CD4-positive, alpha-beta T cell treated with Interleukin-6 for 4 hours (primary cell): ENCODE measurements around the gene MEI4.
"Not testable (repeated sequence)": the region's sequence is repeated elsewhere in the genome, so short reads cannot be mapped to it uniquely, and the experiment has no call there.

Source experiments
- DNase-seq: peaks from one replicate; pipeline ENCODE4 v3.0.0-alpha.2; 2020; ENCODE audit warnings: mixed read lengths

The MEI4 gene, protein sequence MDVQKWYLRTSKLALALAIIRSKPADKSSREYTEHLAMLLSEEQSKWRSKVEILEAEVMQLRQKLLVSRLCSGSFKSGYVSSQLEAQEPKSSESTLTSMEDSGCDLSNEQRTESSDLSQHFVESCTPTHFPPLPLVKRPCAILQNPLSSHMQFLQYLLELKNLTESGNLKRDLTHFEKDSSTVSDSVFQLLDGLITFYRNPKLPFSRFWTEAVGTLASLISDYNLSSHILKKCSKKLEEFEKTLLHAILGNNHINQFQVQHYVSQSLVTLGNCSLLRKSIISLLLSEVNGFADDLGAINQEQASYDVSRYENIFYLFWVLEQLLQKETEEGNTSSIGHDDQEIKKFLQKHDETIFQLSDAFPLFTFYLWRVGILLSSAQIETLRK

DNA sequence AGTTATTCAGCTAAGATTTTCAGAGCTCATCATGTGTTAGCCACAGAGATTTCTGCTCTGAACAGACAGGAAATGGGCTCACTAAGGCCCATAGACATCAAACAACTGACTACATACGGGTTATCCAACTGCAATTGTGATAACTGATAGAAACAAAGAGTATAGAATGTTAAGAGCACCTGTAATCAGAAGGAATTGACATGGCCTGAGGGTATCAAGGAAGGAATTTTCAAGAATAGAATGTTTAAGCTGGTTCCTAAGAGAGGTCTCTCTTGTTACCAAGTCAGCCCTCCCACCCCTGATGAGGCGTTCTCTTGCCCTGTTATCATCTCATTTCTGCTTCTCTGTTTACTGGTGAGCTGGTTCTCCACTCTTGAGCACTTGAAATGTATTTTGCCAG lies at the start of gene MEI4:
Gene MEI4, plus strand, starts transcription at position 301 of the 400 bp plus-strand sequence. CDS start 37,633 bp downstream, outside the sequence.
- no peak for DNase-seq

DNA sequence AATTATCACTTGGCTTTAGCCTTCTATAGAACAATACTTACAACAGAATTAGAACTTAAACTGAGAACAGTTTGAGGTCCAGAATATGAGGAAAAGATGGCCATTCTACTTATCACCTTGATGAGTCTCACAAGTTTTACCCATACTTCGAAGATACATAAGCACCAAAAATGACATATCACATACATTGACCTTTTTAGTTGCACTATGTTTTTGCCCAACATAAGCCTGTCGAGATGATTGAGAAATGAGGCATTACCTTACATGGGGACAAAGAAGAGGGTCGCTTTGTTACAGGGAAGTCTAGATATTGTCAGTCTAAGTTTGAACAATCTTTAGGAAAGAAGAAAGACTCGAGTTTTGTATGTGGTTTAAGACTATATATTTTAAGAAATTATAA lies 48.4 kb upstream of the MEI4 start:
- no peak for DNase-seq

DNA sequence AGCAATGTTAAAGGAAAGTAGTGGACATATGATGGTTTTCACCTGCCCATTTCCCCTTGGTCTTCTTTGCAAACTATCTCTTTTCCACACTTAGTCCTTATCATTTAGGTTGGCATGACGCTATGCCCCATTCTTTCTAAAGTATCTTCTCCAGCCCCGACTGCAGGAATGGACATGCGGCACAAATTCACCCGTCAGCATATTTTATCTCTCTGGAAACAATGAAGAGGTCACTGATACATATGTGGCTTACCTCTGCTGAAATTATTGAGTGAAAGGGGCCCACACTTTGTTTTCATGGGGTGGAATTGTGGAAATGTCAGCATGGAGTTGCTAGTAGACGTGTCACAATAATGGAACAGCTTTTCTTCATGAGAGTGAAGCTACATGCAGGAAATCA lies 45.8 kb upstream of the MEI4 start:
- no peak for DNase-seq

DNA sequence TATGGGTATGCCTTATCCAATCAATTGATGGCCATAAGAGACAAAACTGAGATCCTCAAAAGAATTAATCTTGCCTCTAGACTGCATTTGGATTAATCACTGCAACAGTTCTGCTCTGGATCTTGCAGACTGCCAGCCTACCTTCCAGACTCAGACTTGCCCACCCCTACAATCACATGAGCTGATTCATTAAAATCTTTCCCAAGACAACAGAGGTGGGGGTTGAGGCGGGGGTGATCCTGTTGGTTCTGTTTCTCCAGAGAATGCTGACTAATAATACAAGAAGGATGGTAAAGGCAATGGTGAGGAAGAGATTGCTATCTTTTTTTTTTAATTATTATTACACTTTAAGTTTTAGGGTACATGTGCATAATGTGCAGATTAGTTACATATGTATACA lies 43.7 kb upstream of the MEI4 start:
- DNase-seq = no peak

DNA sequence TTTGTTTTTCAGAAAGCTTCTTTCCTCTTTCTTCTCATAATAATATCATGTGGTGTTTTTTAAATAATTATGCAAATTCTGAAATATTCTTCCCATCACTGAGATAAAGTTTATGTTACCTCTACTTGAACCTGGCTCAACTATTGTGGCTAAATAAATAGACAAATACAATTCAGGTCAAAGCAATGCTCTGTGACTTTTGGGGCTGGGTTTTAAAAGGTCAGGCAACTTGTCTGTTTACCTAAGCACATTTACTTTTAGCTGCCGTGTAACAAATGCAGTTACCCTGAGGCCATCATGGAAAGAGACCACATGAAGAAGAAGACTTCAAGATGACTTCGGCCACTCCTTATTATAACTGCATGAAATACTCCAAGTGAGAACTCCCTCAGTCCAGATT lies 33.7 kb upstream of the MEI4 start:
- no peak for DNase-seq

DNA sequence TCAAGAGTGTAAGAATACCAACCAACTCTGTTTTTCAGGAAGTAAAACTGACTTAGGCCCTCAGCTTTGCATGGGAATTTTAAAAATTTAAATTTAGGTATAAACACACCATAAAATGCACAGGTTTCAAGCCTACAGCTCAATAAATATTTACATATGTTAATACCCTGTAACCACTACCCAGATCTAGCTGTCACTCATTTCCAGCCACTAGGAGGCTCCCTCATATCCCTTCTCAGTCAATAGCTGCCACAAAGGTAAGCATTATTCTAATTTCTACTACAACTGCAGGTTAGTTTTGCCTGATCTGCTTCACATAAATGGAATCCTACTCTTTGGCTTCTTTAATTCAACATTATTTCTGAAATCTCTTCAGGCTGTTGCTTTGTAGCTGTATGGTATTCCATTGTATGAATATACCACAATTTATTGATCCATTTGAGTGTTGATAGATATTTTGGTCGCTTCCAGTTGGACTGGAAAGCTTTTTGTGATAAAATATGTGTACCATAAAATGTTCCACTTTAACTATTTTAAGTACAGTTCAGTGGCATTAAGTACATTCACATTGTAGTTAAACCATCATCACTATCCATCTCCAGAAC lies 32.5 kb upstream of the MEI4 start:
- DNase-seq = no peak

DNA sequence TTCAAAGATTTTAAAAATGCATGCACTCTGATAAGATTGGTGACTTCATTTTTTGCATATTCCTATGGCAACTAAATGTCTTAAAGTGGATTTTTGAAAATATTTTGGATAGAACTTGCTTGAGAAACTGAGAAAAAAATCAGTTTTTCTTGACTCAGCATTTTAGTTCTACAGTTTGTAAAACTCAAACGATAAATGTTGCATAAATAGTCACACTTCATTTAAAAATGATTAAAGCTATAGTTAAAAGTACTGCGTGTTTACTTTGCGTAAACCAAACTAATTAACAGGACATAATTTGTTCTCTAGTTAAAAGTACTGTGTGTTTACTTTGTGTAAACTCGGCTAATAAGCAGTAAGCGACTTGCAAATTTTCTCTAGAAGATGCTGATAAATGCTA lies 28.3 kb upstream of the MEI4 start:
- no peak for DNase-seq

DNA sequence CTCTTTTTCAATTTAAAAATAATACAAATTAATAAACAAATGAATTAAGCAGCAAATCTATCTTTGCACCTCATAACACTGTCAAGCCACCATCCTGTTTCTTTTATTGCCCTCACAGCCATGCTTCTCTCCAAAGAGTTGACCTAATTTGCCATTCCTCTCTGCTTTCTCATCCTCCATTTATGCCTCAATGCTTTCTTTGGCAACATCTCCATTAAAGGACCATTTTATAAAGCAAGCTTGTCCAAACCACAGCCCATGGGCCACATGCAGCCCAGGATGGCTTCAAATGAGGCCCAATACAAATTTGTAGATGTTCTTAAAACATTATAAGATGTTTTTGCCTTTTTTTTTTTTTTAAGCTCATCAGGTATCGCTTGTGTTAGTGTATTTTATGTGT lies 26.4 kb upstream of the MEI4 start:
- no peak for DNase-seq

DNA sequence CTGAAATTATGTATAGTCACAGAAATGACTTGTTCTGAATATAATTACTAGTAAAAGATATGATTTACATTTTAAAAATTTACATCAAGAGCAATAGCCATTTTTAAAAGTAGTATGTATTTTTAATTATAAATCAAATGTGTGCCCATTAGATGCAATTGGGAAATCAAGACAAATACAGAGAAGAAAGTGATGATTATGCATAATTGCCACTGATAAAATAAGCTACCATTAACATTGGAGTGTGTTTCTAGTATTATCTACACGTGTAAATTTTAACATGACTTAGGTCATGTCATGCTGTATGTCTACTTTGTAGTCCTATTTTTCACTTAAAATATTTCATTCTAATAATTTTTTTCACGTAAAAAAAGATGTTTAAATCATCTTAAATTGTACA lies 22.8 kb upstream of the MEI4 start:
- no peak for DNase-seq

DNA sequence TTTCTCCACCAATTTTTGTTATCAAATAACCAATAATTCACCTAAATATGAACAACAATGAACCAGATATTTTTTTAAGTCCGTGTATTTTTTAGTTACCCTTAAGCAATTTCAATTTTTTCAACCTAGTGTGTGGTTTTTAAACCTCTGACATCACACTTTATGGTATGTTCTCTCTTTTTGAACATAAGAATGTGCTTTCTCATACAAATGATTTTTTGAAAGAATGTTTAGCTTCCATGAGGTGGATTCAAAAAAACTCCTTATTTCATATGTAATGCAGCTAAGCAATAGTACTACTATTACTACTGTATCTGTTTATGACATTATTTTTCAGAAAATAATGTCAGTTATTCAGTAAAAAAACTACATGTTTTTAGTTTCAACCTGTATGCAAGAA lies 19.4 kb upstream of the MEI4 start:
- DNase-seq = no peak

DNA sequence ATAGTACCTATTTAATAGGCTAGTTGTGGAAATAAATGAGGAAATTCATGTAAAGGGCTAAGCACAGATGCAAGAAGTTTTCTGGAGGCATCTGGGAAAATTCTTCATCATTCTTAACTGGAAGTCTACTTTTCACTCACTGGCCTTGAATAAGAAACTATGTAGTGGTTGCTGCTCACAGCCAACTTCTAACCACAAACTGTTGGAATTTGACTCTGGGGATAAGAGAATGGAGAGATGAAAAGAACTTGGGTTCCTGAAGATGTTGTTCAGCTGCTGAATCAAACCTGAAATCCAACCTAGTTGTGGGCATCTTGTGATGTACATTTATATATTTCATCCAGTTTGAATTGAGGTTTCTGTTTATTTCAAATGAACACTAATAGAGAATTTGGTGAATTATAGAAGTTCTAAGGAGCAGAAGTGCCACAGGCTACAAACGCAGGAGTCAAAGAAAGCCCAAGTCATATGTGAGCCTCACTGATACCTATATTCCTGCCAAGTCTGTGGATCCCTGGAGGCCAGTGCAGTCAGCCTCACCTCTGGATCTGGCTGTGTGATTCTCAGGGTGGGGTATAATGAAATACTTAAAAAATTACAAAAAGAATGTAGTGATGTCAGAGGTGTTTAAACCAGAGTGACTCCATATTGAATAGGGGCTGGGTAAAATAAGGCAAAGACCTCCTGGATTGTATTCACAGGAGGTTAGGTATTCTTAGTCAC lies 18.7 kb upstream of the MEI4 start:
- DNase-seq = no peak

DNA sequence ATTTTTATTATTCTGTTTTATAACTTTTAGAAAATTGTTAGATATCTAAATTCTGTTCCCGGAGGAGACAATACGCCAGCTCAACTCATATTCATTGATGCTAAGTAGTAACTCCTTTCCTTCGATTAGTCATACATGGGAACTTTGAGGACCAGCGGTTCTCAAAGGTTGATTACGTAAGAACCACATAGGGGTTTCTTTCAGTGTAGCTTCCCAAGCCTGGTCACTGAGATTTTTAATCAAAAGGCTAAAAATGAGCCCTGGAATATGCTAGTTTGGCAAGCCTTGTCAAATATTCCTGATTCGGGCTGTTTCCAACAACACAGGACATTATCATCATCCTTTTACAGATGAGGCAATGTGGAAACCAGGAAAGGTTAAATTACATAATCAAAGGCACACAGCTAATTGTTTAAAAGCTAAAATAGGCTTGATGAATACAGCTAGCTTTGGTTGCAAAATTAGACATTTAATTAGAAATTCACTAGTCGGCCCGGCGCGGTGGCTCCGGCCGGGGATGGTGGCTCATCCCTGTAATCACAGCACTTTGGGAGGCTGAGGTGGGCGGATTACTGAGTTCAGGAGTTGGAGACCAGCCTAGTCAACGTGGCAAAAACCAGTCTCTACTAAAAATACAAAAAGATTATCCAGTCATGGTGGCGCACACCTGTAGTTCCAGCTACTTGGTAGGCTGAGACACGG lies 14.6 kb upstream of the MEI4 start:
- DNase-seq = no peak

DNA sequence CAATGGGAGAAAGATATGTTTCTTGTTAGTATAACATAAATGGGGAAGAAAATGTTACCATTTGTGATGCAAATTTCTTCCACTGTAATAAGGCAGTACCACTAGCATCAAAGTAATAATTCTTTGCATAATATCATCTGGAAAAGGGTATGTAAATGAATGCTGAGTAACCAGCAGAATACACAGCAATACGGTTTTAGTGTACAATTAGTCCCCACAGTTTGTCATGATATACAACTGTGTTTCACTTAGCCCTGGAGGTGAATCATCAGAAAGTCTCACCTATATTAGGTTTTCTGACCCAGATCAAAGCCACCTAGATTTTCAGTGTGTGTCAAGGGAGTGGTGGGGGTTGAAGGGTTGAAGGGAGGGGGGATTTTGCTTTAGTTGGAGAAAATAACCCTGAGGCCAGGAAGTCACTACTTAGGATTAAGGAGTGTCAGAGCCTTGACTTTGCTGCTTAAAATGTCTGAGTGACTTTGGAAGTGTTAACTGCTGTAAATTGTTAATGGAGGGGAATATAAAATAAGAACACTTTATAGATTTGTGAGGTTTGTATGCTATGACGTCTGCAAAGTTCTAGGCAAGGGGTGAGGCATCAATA lies 8.6 kb upstream of the MEI4 start:
- no peak for DNase-seq

DNA sequence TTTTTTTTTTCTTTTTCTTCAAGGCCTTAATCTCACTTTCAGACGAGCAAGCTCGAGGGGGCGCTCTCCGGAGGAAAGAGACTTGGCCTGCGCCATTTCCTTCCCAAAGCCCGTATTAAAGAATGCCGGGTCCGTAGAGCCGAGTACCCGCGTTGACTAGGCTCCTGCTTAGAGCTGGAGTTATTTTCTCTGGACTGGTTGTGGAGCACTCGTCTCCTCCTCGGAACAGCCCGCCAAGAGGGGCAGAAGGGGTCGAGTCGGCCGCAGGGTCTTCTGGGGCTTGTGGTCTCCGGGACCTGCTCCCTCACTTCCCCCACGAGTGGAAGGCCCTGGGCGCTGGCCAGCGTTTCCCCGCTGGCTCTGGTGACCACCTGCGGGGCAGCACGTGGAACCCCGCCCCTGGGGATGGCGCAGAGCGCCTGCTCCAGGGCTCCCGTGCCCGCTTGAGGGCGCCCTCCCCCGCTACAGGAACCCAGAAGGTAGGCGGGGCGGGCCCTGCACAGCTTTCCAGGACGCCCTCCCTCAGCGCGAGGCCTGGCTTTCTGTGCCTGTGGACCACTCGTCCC lies 2.7 kb upstream of the MEI4 start:
- DNase-seq = peak; percentile 24

DNA sequence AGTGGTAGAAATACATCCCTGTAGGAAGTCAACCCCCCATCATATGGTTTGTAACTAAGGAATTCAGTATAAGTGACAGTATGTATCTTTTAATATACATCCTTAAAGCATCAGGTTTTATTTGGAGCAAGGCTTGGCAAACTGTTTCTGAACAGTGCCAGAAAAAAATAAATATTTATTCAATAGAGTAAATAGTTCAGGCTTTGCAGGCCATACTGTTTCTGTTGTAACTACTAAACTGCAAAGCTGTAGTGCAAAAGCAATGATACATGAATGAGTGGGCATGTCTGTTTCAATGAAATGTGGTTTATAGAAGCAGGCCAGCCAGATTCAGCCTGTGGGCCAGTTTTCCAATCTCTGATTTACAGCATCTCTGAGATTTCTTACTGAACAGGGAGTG lies 977 bp downstream of the MEI4 start:
- no peak for DNase-seq

DNA sequence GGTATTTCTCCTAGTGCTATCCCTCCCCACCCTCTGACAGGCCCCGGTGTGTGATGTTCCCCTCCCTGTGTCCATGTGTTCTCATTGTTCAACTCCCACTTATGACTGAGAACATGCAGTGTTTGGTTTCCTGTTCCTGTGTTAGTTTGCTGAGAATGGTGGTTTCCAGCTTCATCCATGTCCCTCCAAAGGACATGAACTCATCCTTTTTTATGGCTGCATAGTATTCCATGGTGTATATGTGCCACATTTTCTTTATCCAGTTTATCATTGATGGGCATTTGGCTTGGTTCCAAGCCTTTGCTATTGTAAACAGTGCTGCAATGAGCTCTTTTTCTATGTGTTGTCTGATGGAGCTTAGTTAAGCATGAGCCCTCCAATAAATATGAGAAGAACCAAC lies 2.2 kb downstream of the MEI4 start:
- DNase-seq = not testable (repeated sequence)

DNA sequence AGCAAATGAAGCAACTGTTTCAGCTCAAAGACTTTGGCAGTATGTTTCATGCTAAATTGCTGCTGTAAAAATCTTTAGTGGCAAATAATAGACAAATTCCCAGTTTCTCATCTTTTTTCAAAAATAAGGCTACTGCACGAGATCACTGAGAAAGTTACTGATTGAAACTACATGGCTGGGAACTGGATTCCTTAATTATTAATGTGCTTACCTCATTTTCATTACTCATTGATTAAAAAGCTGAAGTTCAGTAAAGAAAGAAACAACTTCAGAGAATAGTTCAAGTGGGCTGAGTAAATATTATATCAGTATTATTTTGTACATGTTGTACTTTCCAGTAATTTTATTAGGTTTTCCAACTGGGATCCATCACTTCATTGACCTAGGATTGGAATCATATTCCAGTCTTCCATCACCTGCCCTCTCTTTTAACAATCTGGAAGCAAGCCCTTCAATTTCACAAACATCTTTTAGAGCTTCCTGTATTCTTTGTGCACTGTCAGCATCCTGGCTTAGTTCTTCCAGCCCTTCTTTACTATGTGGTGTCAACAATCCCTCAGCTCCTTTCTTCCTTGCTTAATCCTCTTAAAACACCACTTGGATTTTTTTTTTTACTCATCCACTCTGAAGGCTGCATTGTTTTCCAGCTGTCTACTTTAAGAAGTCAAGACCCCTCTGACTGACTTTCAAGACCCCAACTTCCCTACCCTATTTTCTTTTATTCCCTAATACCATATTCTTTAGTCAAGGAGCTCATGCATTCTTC lies 4.3 kb downstream of the MEI4 start:
- no peak for DNase-seq

DNA sequence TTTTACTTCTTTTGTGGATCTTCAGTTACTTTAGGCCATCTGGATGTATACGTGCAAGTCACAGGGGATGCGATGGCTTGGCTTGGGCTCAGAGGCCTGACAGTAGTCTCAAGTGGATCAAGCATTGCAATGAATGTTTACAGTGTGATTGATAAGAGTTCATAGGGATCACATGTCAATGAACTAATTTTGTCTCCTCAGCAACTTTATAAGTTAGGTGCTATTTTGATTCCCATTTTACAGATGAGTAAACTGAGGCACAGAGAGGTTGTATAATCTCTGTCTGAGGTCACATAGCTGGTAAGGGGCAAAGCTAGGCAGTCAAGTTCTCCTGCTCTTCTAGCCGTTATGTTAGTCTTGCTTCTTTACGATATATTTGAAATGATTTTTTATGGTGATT lies 13.5 kb downstream of the MEI4 start:
- no peak for DNase-seq

DNA sequence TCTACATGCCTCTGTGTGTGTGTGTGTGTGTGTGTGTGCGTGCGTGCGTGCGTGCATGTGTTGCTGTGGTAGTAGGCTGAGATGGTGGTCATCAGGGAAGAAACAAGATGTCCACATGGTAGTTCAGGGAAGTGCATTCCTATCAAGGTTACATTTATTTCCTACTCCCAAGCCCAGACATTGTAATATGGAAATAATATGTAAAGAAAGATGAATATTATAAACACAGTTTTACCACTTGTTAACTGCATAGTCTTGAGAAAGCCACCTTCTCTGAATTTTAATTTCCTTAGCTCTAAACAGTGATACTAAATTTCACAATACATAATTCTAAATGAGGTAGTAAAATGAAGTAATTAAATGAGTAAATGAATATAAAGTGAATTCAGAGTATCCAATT lies 14.0 kb downstream of the MEI4 start:
- DNase-seq = no peak

DNA sequence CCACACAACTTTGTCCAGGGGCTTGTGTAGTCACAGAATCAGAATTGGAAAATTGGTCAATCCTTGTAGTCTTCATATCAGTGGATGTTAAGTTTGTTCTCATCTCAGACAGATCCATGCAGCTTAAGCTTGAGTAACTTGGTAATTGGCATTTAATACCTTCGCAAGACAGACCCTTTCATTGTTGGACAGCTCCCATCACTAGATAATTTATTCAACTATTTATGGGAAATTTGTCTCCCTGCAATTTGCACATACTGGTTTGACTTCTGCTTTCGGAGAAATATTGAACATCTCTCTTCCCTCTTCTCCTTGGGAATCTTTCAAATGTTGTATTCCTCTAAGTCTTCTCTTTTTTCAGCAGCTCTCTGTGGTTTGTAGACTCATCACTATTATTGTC lies 17.1 kb downstream of the MEI4 start:
- DNase-seq = no peak

DNA sequence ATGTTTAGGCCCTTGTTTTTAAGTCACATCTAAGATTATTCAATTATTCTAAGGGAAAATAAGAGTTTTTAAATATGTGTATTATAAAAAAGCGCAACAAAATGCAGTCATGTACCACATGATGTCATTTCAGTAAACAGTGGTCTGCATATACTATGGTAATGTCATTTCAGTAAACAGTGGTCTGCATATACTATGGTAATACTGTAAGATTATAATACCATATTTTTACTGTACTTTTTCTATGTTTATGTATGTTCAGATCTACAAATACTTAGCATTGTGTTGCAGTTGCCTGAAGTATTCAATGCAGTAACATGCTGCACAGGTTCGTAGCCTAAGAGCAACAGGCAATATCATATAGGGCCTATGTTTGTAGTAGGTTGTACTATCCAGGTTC lies 21.4 kb downstream of the MEI4 start:
- no peak for DNase-seq

DNA sequence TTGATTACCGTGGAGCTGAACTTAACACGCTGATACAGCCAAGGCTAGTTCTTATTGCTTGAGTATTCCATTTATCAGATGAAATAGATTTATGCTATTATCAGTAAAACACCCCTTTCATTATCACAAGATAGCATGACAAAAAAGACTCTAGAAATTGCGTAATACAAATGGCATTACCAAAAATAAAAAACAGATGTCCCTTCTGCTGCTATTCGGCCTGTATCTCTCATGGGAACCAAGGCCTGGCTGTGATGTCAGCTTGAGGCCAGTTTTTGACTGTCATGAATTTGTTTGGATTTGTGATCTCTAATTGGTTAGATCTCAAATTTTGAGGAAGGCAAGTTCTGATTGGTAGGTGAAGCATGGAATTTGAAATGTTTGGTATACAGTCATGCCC lies 25.2 kb downstream of the MEI4 start:
- no peak for DNase-seq
